GM12801 (cell line): ENCODE measurements around the gene ADORA1.

ENCODE experiments used
- TF ChIP-seq, protein P1 (sequence below): IDR thresholded peaks from one replicate; pipeline ENCODE4 v1.5.1; 2011; ENCODE audit warnings: control low read depth; ENCODE audit not compliant: insufficient read length; ENCODE audit errors: extremely low read depth

The ADORA1 gene

DNA sequence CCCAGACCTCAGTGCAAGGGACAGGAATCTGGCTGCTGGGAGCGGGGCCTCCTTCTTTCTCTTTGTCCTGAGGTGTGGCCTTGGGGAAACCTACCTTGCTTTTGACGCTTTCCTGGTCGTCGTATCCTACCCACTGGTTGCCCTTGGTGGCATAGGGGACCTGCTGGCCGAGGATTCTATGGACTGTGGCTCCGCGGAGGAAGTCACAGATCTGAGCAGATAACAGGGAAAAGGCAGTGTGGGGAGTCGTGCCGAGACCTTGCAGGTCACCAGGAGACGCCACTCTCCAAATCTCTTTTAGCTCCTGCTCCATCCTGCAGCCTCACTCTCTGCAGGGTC is 52.1 kb downstream of the ADORA1 start:
- TF ChIP-seq, protein P1, sequence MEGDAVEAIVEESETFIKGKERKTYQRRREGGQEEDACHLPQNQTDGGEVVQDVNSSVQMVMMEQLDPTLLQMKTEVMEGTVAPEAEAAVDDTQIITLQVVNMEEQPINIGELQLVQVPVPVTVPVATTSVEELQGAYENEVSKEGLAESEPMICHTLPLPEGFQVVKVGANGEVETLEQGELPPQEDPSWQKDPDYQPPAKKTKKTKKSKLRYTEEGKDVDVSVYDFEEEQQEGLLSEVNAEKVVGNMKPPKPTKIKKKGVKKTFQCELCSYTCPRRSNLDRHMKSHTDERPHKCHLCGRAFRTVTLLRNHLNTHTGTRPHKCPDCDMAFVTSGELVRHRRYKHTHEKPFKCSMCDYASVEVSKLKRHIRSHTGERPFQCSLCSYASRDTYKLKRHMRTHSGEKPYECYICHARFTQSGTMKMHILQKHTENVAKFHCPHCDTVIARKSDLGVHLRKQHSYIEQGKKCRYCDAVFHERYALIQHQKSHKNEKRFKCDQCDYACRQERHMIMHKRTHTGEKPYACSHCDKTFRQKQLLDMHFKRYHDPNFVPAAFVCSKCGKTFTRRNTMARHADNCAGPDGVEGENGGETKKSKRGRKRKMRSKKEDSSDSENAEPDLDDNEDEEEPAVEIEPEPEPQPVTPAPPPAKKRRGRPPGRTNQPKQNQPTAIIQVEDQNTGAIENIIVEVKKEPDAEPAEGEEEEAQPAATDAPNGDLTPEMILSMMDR, result no peak

GRCh38 chr1:203180611-203181330 is 53.2 kb downstream of the ADORA1 start:
- TF ChIP-seq, protein P1, result no peak

- TF ChIP-seq, protein P1, result no peak
Observed at GRCh38 chr1:203181586-203182386, 54.3 kb downstream of the ADORA1 start.

- TF ChIP-seq, protein P1, result no peak
Observed at GRCh38 chr1:203182387-203182953, 54.9 kb downstream of the ADORA1 start.

- TF ChIP-seq, protein P1, result no peak
Observed at GRCh38 chr1:203183828-203184227, 56.3 kb downstream of the ADORA1 start.

- TF ChIP-seq, protein P1, result no peak
Observed at GRCh38 chr1:203184467-203184866, 56.9 kb downstream of the ADORA1 start.

- TF ChIP-seq, protein P1, result no peak
Observed at GRCh38 chr1:203185061-203185461, 57.5 kb downstream of the ADORA1 start.
